GM12801 (cell line): ENCODE results near the gene EPG5.

Source experiments
- CTCF ChIP-seq: IDR thresholded peaks from one replicate; pipeline ENCODE4 v1.5.1; 2011; ENCODE audit warnings: control low read depth; ENCODE audit not compliant: insufficient read length; ENCODE audit errors: extremely low read depth

The EPG5 gene

GRCh38 chr18:45932708-45933107, 34.4 kb downstream of the EPG5 start:
- no peak for TF ChIP-seq CTCF

DNA sequence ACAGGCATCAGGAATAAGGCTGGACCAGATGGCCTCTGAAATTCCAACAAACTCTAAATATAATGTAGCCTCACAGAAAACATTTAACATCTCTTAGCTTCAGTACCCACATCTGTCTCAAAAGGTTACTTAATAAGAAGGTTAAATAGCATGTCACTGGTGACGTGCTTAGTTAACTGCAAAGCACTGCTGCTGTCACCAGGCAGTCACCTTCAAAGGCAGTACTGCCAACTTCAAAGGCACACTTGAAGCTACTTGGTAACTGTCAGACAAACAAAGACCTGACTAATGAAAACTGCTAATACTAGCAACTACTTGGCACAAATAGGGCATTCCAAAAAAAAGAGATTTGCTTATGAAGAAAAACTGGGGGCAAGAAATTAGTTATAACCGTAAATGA, 36.2 kb downstream of the EPG5 start:
- no peak for TF ChIP-seq CTCF

DNA sequence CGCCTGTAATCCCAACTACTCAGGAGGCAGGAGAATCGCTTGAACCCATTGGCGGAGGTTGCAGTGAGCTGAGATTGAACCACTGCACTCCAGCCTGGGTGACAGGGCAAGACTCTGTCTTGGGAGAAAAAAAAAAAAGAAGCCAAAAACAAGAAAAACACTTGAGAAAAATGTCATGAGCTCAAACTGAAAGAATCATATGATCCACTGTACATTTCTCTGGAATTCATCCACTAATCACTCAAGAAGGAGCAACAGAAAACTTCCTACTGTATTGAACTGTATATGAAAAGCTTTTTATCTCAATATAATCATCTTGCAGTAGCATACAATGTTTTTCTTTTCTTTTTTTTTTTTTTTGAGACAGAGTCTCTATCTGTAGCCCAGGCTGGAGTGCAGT, 40.4 kb downstream of the EPG5 start:
- no peak for TF ChIP-seq CTCF

DNA sequence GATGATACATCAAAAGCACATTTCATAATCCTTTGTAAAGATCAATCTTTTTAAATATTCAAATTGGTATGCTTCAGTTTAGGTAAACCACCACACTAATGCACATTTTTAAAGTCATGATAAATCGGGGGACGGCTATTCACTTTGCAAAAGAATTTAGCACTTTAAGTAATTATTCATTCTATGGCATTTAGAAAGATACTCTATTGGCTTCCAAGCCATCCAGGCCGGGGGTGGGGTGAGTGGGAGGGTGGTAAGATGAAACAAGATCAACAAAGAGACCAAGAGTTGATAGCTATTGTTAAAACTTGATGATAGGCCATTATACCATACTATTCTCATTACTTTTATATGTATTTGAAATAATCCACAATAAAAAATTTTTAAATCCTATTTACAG, 41.0 kb downstream of the EPG5 start:
- TF ChIP-seq CTCF: no peak

- no peak for TF ChIP-seq CTCF
Observed at GRCh38 chr18:45923138-45923537, 44.0 kb downstream of the EPG5 start.

DNA sequence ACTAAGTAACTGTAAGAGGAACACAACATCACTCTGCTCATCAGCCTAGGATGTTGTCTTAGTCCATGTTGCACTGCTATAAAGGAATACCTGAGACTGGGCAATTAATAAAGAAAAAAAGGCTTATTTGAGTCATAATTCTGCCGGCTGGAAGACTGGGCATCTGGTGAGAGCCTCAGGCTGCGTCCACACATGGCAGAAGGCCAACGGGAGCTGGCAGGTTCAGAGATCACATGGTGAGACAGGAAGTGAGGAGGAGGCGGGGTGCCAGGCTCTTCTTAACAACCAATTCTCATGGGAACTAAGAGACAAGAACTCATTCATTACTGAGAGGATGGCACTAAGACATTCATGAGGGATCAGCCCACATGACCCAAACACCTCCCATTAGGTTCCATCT, 46.8 kb downstream of the EPG5 start:
- no peak for TF ChIP-seq CTCF

GRCh38 chr18:45916302-45916701, 50.8 kb downstream of the EPG5 start:
- no peak for TF ChIP-seq CTCF

DNA sequence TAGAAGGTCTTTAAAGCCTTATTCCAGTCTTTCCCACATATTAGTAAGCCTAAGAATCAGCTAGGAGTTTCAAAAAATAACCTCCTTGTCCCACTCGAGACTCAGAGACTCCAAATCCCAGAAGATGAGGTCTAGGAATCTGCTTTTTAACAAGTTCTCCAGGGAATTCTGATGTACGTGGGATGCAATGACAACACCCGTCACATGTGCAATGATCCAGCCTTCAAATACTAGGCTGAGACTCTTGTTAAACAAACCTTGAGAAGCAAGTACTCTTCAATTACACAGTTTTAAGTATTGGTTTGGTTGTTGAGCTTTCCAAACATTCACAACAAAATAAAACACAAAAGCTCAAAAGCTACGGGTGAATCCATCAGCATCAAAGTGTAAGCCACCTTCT, 53.9 kb downstream of the EPG5 start:
- no peak for TF ChIP-seq CTCF
